Measurements from ENCODE around the gene SLC33A1.
"Not testable (repeated sequence)": the region's sequence is repeated elsewhere in the genome, so short reads cannot be mapped to it uniquely, and the experiment has no call there.

SLC33A1 gene

DNA sequence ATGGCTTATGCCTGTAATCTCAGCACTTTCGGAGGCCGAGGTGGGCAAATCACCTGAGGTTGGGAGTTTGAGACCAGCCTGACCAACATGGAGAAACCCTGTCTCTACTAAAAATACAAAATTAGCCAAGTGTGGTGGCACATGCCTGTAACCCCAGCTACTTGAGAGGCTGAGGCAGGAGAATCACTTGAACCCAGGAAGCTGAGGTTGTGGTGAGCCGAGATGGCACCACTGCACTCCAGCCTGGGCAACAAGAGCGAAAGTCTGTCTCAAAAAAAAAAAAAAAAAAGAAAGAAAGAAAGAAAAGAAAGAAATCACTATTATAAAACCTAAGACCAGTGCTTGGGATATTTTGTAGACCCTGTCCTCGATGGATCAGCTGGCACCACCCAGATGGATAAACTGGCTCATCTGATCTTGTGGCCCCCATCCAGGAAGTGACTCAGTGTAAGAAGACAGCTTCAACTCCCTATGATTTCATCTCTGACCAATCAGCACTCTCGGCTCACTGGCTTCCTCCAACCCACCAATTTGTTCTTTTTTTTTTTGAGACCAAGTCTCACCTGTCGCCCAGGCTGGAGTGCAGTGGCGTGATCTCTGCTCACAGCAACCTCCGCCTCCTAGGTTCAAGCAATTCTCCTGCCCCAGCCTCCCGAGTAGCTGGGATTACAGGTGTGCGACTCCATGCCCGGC, 8.2 kb upstream of the SLC33A1 start:
- DNase-seq (ENCODE audit: low read depth, low spot score) = peak; percentile 25

- no peak for DNase-seq (ENCODE audit: low read depth, low spot score)
Measured at GRCh38 chr3:155861476-155862183, 7.4 kb upstream of the SLC33A1 start.

- DNase-seq (ENCODE audit: low read depth, low spot score) = not testable (repeated sequence)
Measured at GRCh38 chr3:155860424-155860823, 6.2 kb upstream of the SLC33A1 start.

DNA sequence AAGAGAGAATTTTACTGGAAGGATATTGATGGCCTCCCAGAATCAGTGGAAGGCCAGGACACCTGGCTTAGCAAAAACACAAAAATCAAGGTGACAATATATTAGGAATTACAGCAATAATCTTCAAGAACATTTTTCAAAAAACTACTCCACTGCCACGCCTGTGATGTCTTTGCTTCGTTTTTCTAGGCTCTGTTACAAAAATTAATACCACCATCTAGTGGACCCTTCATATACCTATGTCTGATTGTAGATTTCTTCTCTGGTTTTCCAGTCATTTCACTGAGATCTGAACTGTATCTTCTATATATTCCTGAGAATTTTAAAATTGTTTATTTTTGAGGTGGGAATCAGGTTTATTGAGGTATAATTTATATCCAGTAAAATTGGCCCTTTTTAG, 5.6 kb upstream of the SLC33A1 start:
- DNase-seq (ENCODE audit: low read depth, low spot score) = no peak

DNA sequence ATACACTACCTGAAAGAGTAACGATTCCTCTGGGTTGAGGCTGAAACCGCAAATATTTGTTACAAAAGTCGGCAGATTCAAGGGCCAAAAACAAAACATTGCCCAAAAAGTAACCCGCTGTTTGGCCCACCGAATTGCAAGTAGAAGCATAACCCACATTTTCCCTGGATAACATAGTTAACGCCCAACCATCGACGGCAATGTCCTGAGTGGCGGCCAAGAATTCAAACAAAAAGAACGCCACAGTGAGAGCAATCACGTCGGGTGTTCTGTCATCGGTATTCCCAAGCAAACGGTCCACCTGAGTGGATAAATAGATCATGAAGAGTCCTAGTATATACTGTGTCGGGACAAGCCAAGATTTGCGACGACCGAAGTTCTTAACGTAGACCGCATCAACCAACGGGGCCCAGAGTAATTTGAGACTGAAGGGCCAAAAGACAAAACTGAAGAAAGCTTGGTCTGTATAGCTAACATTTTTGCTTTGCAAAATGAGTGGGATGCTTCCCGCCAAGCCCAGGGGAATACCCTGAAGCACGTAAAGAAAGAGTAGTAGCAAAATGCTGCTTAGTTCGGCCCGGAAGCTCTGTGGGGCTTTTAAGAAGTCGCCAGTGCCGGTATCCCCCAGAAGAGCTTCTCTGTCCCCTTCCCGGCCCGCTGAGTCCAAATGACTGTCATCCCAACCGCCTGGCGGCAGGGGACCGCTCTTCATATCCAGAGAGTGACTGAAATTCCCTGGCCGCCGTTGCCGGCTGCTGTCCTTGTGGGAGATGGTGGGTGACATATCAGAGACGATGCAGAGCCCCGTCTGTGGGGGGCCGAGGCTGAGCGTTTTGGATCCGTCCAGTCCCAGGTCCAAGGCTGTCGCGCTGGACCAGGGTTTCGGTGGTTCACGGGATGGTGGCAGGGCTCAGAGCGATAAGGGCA, 750 bp downstream of the SLC33A1 start:
- no peak for DNase-seq (ENCODE audit: low read depth, low spot score)

DNA sequence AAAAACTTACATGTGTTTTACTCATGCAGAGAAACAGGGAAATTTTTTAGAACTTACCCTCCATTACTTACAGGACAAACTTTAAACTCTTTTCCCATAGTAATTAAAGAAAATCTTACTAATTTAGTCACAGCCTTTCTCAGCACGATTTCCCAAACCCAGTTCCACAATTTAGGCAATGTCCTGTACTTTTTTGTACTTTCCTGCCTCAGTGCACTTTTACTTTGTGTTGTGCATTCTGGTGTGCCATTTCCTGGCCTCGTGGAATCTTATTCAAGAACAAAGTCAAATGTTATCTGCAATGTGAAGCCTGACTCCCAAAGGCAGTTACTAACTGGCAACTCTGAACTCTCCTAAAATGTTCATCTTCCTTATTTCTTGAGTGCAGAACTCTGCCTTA, 1.9 kb downstream of the SLC33A1 start:
- no peak for DNase-seq (ENCODE audit: low read depth, low spot score)

DNA sequence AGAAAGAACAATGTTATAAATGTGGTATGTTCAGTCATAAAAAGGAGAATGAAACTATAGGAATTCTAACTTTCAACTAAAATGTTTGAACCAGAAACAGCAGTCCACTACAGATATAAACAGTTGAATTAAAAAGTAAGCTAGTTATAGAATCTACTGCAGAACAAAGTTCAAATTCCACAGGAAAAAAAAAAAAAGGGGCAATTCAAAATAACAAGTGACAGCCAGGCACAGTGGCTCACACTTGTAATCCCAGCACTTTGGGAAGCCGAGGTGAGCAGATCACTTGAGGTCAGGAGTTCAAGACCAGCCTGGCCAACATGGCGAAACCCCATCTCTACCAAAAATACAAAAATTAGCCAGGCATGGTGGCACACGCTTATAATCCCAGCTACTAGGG, 4.8 kb downstream of the SLC33A1 start:
- DNase-seq (ENCODE audit: low read depth, low spot score) = not testable (repeated sequence)

GRCh38 chr3:155847993-155848392, 6.2 kb downstream of the SLC33A1 start:
- DNase-seq (ENCODE audit: low read depth, low spot score) = no peak

GRCh38 chr3:155846119-155846518, 8.1 kb downstream of the SLC33A1 start:
- DNase-seq (ENCODE audit: low read depth, low spot score) = no peak

DNA sequence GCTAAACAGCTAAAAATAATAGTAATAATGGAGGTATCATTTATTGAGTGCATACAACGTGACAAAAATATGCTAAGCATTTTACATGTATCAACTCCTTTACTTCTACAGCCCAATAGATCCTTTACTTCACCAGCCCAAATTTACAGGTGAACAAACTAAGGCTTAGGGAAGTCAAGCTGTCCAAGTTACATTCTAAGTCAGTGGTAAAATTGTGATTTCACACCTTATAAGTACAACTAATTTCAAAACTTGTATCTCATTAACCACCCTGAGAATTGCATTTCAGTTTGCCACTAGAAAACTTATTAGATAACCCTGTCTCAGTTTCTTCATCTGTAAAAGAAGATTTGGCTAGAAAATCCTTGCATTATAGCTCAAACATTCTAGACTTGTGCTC, 10.7 kb downstream of the SLC33A1 start:
- no peak for DNase-seq (ENCODE audit: low read depth, low spot score)

DNA sequence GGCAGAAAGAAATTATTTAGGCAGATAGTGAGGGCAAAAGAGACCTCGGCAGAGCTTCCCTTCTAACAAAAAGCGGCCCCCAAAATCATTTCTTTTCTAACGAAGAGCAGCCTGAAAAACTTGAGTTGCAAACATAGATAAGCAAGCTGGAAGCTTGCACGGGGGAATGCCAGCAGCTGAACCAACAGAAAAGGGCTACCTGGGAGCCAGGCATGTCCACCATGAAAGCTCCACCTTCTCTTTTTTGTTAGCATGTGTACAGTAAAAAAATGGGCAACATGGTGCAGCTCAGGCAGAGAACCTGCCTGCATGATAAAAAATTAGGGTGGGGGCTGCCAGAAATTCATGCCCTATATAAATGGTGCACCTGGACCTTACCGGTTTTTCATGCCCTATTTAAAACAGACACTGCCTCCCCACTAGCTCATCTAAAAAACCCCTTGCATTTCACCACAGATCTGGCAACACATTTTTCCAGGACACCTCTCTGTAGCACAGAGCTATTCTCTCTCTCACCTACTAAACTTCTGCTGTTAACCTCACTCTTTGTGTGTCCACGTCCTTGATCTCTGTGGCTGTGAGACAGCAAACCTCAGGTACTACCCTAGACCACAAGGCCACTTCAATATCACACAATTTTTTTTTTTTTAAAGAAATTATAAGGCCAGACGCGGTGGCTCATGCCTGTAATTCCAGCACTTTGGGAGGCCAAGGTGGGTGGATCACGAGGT, 18.7 kb downstream of the SLC33A1 start:
- no peak for DNase-seq (ENCODE audit: low read depth, low spot score)

DNA sequence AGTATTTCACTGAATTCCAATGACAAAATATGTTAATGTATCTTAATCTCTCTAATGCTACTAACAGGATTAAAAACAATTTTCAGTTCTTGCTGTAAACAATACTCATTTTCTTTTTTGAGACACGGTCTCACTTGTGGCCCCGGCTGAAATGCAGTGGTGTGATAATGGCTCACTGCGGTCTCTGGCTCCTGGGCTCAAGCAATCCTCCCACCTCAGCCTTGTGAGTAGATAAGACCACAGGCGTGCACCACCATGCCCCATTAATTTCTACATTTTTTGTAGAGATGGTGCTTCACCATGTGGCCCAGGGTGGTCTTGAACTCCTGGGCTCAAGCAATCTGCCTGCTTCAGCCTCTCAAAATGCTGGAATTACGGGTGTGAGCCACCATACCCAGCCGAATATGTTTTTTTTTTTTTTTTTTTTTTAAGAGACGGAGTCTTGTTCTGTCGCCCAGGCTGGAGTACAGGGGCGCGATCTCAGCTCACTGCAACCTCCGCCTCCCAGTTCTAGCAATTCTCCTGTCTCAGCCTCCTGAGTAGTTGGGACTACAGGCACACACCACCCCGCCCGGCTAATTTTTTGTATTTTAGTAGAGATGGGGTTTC, 25.6 kb downstream of the SLC33A1 start:
- not testable (repeated sequence) for DNase-seq (ENCODE audit: low read depth, low spot score)

- no peak for DNase-seq (ENCODE audit: low read depth, low spot score)
Measured at GRCh38 chr3:155815030-155815545, 39.1 kb downstream of the SLC33A1 start.

GRCh38 chr3:155813224-155813623, 41.0 kb downstream of the SLC33A1 start:
- DNase-seq (ENCODE audit: low read depth, low spot score) = not testable (repeated sequence)

DNA sequence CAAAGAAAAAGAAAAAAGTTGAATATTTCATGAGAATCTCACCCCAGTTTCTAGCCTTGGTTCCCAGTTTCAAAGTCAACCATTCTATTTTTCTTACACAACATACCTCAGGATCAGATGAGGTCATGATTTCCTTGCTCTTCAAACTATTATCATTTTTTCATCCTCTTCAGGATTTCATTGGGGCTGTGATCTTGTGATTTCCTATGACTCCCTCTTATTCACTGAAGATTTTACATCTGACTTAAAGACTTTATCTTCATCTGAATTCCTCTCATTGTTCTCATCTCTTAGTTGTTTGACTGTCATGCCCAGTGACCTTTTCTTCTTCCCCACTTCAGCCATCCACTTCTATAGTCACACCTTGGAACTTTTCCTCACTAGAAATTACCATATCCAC, 45.0 kb downstream of the SLC33A1 start:
- no peak for DNase-seq (ENCODE audit: low read depth, low spot score)

GRCh38 chr3:155807823-155808222, 46.4 kb downstream of the SLC33A1 start:
- DNase-seq (ENCODE audit: low read depth, low spot score) = no peak

GRCh38 chr3:155805802-155806618, 48.2 kb downstream of the SLC33A1 start, which contains the start of gene C3orf33:
Gene C3orf33 (minus strand): TSS chr3:155806278. CDS start chr3:155806252, 26 bp downstream.
- no peak for DNase-seq (ENCODE audit: low read depth, low spot score)

DNA sequence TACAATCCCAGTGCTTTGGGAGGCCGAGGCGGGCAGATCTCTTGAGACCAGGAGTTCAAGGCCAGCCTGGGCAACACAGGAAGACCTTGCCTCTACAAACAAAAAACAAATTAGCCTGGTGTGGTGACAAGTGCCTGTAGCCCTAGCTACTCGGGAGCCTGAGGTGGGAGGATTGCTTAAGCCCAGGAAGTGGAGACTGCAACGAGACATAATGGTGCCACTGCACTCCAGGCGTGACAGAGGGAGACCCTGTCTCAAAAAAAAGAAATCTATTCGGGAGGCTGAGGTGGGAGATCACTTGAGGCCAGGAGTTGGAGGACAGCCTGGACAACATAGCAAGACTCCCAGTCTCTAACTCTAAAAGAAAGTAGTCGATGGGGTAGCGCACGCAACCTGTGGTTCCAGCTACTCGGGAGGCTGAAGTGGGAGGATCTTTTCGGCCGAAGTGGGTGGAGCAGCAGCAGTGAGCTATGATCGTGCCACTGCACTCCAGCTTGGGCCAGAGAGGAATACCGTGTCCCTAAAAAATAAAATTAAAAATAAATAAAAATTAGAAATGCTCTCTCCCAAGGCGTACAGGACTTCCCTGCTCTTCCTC, 48.9 kb downstream of the SLC33A1 start:
- no peak for DNase-seq (ENCODE audit: low read depth, low spot score)

GRCh38 chr3:155804323-155804722, 49.9 kb downstream of the SLC33A1 start:
- DNase-seq (ENCODE audit: low read depth, low spot score) = no peak
